RPMI7951 (cell line): ENCODE results near the gene ANKS1B. TPM values are rescaled to one million over a fixed set of nuclear protein-coding genes. Genes with fewer than 3 reads are reported as not detected.
A peak's percentile ranks its signal among the peaks of the same experiment; 100 is the strongest.

Experiments
- DNase-seq: peaks from one replicate; pipeline ENCODE4 v3.0.0-alpha.2; 2012; ENCODE audit warnings: low read depth
- total RNA-seq: library from RNA; depleted of rRNA; stranded (reverse); fragments of >200 nt; shearing (Covaris generic); gene quantifications from 2 replicates; pipeline ENCODE4 v1.2.3, GENCODE V29; 2014

Gene ANKS1B
- total RNA-seq, 1 experiment from 2014 or later = not detected

- no peak for DNase-seq
Observed at GRCh38 chr12:99128246-99128802, 856.4 kb downstream of the ANKS1B start.

GRCh38 chr12:99122959-99123358 lies 861.8 kb downstream of the ANKS1B start:
- DNase-seq = no peak

- no peak for DNase-seq
Observed at GRCh38 chr12:99122496-99122895, 862.2 kb downstream of the ANKS1B start.

- no peak for DNase-seq
Observed at GRCh38 chr12:99121546-99121945, 863.2 kb downstream of the ANKS1B start.

GRCh38 chr12:99119943-99120342 lies 864.8 kb downstream of the ANKS1B start:
- no peak for DNase-seq

GRCh38 chr12:99119449-99119848 lies 865.3 kb downstream of the ANKS1B start:
- no peak for DNase-seq

- DNase-seq = no peak
Observed at GRCh38 chr12:99111600-99111999, 873.1 kb downstream of the ANKS1B start.

GRCh38 chr12:99110868-99111267 lies 873.9 kb downstream of the ANKS1B start:
- no peak for DNase-seq

- no peak for DNase-seq
Observed at GRCh38 chr12:99110212-99110611, 874.5 kb downstream of the ANKS1B start.

GRCh38 chr12:99108924-99109323 lies 875.8 kb downstream of the ANKS1B start:
- DNase-seq = no peak

GRCh38 chr12:99099786-99100185 lies 885.0 kb downstream of the ANKS1B start:
- DNase-seq = no peak

GRCh38 chr12:99097171-99097570 lies 887.6 kb downstream of the ANKS1B start:
- no peak for DNase-seq

GRCh38 chr12:99093166-99093565 lies 891.6 kb downstream of the ANKS1B start:
- no peak for DNase-seq

GRCh38 chr12:99092100-99092851 lies 892.5 kb downstream of the ANKS1B start:
- no peak for DNase-seq

- no peak for DNase-seq
Observed at GRCh38 chr12:99087278-99087677, 897.5 kb downstream of the ANKS1B start.

GRCh38 chr12:99079811-99080210 lies 904.9 kb downstream of the ANKS1B start:
- DNase-seq = no peak

- DNase-seq = no peak
Observed at GRCh38 chr12:99068993-99069747, 915.6 kb downstream of the ANKS1B start.

- no peak for DNase-seq
Observed at GRCh38 chr12:99067171-99067785, 917.5 kb downstream of the ANKS1B start.

- no peak for DNase-seq
Observed at GRCh38 chr12:99066726-99067125, 918.0 kb downstream of the ANKS1B start.

- no peak for DNase-seq
Observed at GRCh38 chr12:99063182-99063581, 921.6 kb downstream of the ANKS1B start.

GRCh38 chr12:99059824-99060511 lies 924.8 kb downstream of the ANKS1B start:
- DNase-seq = peak; percentile 1

GRCh38 chr12:99057670-99058069 lies 927.1 kb downstream of the ANKS1B start:
- DNase-seq = no peak
